NOMO-1 treated with dmso at 0.1 percent for 144 hours (cell line): ENCODE results near the gene BRD2.
A peak's percentile ranks its signal among the peaks of the same experiment; 100 is the strongest.

Experiments
- DNase-seq: peaks from one replicate; lab custom pipeline; 2025; ENCODE audit not compliant: unreplicated experiment; lab: John Stamatoyannopoulos, UW

Gene BRD2

DNA sequence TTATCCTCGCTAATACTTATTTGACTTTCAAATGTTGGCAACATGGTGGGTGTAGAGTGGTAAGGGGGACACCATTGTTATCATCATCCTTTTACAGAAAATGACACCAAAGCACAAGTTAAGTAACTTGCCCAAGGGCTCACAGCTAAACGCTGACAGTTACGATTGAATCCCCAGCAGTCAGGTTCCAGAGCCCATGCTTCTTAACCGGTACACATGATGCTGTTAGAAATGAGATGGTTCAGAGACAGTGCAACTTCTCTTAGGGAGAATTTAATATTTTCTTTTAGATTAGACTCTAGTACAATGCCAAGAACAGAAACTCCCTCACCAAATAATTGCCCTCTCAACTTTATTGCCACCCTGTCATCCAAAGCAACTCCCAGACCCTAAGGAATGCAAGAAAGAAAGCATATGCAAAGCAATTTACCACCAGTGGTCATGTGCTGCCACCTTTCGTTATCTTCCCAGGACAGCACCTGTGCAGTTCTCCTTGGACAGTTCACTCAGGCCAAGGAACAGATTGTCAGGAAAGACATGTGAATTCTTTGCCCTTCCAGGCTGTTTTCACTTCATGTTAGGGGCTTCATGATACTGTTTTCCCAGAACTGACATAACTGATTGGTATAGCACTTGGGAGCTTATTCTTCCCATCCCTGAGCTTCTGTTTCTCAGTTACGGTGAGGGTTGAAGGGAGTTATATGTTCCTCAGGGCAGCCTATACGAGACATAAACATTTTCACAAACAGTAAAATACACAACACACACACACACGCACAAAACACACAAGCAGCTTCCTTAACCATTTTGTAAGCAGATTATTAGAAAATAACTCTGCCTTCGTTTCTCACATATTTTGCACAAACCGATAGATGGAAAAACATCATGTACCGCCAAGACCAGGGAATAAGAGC is 20.6 kb upstream of the BRD2 start:
- peak; percentile 19 for DNase-seq

DNA sequence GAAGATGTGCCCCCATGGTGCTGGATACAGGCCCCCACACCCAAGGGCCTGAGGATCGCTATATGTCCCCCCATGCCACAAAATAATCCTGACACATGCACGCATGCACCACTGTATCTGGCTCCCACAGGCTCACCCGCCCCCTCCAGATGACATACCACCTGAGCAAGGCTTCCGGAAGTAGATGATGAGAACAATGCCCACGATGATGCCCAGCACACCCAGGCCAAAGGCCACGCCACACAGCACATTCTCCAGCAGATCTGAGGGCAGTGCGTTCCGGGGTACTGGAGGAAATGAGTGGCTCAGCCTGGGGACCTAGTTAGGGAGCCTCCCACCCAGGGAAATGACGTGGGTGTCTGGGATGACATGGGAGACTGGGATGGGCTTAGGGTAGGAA is 19.3 kb upstream of the BRD2 start:
- no peak for DNase-seq

DNA sequence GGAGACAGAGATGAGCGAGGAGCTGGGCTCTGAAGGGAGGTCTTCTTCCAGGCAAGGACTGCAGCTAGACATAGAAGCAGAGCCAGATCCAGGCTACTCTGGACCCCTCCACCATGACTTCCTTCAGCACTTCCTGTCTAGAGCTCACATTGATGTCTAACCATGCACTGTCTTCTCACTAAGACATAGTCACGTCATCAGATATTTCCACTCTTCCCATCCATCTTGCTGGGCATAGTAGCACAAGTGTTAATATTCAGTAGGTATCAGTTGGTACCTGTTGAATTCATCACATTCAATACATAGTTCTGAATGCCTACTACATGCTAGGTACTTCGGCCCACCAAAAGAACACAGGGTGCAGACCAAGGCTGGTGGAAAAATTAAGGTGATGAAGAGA is 18.4 kb upstream of the BRD2 start:
- no peak for DNase-seq

DNA sequence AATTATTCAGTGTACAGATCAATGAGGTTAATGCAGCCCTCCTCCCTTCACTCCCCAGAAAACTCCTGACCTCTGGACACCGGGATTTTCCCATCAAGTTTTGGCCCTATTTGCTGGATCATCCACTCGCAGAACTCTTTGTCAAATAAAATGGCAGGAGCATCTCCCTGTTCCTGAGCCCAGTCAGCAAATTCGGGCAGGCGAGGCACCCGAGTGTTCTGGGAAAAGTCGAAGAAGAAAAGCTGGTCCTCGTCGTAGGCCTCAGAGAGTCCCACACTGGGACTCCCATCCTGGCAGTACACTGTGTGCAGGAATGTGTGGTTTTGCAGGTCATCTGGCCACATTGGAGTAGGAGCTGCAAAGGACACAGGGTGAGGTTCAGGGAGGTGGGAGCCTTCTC is 17.9 kb upstream of the BRD2 start:
- DNase-seq: no peak

DNA sequence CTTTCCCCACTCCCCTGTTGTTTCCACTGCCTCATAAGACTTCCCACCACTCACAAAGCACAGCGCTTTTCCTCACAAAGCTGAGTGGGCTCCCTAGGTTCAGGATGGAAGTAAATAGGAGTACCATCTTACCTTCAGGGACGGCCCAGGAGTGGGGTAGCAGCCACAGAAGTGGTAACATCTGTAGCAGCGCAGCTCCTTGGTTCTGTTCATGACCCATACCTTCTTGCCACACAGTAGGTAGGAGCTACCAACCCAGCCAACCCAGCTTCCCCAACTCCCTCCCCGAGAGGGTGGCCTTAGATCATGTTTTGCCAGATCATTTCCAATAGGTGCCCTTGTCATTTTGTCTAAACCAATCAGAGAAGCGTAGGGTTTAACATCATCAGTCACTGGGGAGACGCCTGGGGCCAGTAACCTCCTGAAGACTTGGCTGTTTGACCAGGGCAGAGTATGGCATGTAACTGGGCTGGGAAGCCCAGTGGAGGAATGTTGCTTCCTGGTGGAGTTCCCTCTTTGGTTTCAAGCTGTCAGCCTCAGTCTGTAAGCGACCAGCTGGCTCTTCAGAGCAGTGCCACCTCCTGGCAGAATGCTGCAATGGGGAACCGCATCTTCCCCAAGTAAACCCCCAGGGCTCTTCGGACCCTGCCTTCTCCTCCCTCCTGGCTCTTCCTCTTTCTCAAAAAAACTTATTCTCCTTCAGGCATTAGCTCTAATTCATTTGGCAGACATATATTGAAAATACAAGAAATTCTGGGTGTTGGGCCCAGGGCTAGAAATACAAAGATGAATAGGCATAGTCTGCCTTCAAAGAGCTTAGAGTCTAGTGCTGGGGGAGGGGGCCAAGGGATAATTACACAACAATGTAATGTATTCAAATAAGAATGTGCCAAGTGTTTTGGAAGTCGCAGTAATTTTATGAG is 15.3 kb upstream of the BRD2 start, which contains the start of gene HLA-DMA:
HLA-DMA (minus strand) TSS at position 281 of the 923 bp plus-strand sequence; CDS start at position 220, 61 bp downstream.
- DNase-seq: peak; percentile 97

DNA sequence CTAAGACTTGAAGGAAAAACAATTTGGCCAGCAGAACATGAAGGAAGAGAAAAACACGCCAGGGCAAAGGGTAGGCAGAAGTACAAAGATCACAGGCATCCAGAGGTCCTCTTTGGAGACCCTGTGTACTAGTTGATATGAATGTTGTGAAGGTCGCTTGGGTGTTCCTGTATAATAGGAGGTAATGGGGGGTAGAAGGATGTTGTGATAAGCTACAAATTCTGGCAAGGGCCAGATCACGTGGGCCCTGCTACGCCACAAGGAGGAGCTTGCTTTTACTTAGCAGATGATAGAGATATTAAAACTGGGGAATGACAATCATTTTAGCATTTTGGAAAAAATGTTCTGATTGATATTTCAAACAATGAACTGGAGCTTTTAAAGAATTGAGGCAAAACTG is 14.6 kb upstream of the BRD2 start:
- DNase-seq: no peak

DNA sequence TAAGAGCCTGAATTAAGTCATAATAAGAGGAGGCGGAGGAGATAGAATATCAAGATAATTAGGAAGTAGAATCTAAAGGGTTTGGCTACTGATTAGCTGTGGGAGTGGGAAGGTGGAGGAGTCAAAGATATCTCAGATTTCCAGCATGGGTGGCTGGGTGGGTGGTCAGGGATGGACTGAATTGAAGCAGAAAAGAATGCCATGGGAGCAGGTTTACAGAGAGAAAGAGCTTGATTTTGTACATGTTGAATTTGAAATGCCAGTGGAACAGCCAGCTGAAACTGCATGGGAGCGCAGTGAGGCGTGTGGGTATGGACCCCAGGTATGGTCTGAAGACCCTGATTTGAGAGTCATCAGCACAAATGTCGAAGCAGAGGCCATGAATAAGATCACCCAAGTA is 14.1 kb upstream of the BRD2 start:
- DNase-seq: no peak

DNA sequence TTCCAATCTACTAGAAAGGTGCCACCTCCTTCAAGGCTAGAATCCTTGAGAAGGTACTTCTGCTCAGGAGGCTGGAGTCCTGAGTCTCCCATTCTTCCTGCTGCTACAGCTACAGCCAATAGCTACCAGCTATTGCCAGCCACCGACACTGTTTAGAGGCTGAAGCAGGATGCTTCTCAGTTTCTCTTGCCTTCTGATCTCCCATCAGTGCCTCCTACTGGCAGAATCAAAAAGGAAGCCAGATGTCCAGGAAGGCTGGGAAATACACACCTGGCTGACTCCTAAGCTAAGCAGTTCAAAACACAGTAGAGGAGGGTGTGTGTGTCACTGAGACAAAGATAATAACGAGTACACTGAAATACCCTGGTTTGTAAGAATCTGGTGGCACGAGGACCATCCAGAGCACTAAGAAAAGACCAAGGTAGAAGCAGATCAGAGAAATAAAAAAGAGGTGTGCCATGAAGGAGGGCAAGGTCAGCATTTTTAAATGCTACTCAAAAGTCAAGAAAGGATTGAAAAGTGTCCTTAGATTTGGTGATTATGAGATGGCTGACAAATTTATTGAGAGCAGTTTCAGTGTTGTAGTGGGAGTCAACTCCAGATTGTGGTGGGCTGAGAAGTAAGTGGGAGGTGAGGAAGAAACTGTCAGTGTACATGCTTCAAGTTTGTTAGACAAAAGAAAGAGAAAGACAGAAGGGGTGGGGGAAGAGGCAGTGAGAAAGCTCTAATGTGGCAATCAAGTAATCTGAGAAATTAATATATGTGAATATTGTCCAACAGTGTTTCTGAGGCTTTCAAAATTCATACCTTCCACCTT is 13.2 kb upstream of the BRD2 start:
- no peak for DNase-seq

DNA sequence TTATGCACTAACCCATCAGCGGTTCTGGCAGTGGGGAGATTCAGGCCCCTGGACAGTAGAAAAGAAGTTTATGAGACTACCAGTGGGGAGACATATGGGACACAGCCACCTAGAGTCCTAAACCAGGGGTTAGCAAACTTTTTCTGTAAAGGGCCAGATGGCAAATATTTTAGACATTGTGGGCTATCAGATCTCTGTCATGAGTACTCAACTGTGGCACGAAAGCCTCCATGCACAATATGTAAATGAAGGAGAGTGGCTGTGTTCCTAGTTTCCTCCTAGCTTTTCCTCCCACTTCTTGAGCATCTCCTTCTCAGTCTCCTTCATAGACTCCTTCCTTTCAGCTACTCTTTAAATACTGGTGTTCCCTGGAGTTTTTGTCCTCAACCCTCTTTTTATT is 12.2 kb upstream of the BRD2 start:
- DNase-seq: no peak

DNA sequence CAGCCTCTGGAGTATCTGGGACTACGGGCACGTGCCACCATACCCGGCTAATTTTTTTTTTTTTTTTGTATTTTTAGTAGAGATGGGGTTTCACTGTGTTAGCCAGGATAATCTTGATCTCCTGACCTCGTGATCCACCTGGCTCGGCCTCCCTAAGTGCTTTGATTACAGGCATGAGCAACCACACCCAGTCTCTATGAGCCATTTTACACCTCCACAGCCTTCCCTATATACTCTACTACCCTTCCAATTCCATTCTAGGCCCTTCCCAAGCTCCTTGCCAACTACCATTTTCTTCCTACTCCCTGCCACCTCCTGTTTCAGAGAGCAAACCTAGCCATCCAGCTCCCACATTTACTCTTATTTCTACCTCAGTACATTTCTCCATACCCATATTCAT is 7.8 kb upstream of the BRD2 start:
- DNase-seq: no peak

DNA sequence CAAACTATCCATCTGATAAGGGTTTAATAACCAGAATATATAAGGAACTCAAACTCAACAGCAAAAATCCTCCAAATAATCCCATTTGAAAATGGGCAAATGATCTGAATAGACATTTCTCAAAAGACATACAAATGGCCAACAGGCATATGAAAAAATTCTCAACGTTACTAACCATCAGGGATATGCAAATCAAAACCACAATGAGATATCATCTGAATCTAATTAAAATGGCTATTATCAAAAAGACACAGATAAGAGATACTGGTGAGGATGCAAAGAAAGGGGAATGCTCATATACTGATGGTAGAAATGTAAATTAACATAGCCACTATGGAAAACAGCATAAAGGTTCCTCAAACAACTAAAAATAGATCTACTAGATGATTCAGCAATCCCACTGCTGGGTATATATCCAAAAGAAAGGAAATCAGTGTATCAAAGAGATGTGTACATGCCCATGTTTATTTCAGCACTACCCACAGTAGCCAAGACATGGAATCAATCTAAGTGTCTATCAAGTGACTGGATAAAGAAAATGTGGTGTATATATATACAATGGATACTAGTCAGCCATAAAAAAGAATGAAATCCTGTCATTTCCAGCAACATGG is 6.1 kb upstream of the BRD2 start:
- no peak for DNase-seq

DNA sequence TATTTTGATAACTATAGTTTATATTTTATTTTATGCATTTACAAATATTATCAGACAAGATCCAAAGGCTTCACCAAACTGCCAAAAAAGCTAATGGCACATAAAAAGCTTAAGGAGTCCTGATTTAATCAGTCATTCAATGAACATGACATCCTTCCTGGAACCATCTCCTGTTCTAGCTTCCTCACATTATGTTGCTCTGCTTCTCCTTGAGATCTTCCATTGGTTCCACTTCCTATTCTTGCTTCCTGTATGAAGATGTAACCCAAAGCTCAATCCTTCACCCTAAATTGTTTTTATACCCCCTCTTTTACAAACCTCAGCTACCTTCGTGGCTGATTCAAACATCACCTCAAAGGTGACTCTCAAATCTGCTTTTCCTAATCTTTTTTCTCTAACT is 4.5 kb upstream of the BRD2 start:
- no peak for DNase-seq

DNA sequence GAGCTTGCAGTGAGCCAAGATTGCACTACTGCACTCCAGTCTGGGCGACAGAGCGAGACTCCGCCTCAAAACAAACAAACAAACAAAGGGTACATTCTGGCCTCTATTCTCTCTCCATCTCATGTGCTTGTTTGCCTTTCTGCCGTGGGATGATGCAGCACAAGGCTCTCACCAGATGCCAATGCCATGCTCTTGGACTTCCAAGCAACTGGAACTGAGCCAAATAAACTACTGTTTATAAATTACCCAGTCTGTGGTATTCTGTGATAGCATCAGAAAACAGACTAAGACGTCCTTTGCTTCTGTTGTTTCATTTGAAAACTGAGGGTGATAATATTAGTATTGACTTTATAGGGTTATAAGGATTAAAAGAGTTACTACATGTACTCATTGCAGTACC is 3.6 kb upstream of the BRD2 start:
- no peak for DNase-seq

DNA sequence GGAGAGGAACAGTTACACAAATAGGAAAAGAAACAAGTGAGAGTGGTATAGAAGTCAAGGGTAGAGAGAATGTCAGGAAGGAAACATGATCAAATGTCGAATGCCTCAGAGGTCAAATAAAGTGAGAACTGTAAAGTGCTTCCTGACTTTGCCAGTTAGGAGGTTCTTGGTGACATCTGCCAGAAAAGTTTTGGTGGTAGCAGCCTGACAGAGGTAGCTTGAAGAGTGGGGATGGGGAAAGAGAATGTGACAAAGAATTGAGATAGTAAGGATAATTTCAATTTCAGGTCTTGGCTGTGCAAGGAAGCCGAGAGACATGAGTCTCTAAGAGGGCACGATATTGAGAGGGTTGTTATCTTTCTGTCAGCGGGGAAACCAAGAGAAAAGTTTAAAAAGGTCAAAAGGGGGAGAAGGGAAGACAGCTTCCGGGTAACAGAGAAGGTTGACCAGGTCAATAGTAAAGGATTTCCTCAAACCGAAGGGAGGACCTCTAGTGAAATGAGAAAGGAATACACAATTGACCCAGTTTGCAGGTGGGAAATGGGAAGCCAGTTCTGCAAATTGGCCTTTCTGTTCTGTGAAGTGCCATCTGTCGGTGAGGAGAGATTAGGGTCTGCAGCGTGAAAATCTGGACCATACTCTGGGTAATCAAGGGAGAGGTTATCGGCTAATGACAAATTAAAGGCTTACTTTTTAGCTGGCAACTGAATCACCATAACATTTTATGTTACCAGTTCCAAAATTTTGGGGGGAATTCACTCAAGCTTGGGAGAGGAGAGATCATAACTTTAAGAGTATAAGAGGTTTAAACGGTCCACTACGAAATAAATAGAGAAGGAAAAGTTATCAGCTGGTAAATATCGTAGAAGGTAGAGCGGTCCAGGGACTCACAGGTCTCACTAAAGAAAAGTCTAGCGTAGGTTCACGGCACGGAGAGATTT is 973 bp upstream of the BRD2 start:
- peak; percentile 49 for DNase-seq

DNA sequence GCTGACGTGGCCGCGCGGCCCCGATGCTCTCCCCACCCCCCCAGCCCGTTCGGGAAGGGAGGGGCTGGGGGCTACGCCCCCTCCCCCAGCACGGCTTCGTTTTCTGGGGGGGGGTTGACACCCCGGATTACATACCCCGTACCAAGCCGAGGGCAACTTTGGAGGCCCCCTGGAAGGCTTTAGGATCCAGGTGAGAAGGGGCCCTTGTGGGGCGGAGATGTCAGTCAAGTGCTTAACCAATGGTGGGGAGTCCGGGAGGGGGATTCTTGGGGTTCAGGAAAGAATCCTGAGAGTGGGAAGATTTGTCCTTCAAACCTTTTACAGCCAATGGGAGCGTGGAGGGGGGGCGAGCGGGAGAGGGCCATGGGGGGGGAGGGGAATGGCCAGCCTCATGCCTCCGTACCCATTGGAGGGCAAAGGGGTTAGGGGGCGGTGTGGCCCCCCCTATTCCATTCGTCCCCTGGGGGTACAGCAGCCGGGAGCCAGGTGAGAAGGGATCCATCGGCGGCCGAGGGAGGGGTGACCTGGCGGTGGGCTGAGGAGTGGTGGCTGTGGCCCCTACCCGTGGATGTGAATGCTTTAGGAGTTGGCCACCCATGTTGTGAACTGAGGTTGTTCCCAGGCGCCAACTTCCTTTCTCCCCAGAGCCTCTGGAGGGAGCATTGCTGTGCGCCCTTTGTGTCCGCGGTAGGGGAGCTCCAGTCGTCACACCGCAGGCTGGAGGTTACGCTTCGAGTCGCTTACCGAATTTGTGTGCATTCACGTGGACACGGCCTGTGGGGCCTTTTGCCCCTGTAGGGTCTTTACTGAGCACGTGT is 682 bp downstream of the BRD2 start:
- DNase-seq: peak; percentile 67

DNA sequence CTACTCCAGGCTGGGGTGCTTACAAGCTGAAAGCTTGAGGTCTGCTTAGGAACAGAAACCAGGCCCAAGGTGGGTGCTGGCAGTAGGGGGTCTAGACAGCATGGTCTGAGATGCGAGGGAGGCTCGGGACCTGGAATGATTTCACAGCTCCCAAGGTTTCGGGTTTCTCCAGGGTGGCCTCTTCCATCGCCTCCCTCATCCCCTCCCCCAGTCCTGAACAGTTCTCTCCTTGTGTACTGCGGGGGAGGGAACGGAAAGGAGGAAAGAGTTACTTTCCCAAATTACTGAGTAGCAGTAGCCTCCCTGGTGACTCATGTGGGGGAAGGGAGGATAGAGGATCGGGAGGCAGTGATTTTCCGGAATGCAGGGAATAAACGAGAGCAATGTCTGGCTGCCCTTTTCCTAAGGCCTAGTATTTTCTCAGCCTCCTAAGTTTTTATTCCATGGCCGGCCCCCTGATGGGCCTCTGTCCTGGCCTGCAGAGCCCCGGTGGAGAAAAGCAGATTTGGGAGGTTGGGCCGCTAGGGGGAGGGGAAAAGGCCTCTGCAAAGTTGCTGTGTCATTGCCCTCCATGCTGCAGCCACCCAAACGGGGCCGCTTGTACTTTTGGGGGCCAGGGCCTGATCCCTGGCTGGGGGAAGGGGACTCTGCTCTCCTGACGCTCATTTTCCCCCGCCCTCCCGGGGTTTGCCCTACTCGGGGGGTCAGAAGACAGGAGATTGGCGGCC is 1.5 kb downstream of the BRD2 start:
- DNase-seq: peak; percentile 88

DNA sequence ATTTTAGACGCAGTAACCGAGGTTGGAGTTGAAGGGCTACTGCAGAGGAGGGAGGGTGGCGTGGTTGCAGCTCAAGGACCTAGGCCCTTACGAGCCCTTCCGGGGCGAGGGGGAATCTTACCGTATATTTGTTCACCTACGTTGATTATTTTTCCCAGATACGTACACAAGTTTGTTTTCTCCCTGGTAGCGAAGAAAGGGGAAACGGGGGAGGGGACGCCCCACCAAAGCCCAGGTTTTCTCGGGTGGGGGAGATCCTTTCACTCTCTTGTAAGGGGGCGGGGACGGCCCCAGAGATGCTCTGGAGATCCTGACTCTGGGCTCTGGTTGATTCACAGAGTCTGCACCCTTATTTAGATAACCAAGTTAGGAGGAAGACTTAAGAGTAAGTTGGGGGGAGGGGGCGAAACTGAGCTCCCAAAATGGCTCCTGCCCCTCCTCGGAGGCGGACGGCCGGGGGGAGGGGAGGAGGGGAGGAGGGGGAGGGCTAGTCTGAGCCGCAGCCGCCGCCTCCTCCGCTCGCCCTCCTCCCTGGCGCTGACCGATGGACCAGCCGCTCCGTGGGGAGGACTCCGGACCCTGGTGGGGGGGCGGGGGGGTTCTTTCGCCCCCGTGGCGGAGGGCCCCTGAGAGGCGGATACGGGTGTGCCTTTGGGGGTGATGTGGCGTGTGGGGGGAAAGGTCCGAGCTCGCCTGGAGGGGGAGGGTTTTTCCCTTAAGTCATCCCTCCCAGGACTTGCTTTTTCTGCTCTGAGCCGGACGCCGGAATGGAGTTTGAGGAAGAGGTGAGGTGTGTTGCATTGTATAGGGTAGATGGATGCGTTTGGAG is 2.2 kb downstream of the BRD2 start:
- peak; percentile 60 for DNase-seq
